HepG2 (cell line): ENCODE results near the gene LMBRD2. TPM values are rescaled to one million over a fixed set of nuclear protein-coding genes. Genes with fewer than 3 reads are reported as not detected.

Experiments
- AKAP8 ChIP-seq: sonication (generic); formaldehyde crosslinking; IDR thresholded peaks from 2 replicates; pipeline ENCODE4 v1.5.1; 2020; ENCODE audit warnings: mild to moderate bottlenecking, missing genetic modification reagents
- ATRX ChIP-seq: sonication (generic); formaldehyde crosslinking; IDR thresholded peaks from 2 replicates; pipeline ENCODE4 v1.4.0; 2020; ENCODE audit warnings: missing genetic modification reagents, borderline replicate concordance
- BORCS8-MEF2B ChIP-seq: sonication (generic); formaldehyde crosslinking; IDR thresholded peaks from 2 replicates; pipeline ENCODE4 v1.8.0; 2022; ENCODE audit warnings: mild to moderate bottlenecking, missing genetic modification reagents
- CBFB ChIP-seq: sonication (generic); formaldehyde crosslinking; IDR thresholded peaks from 2 replicates; pipeline ENCODE4 v1.4.0; 2020; ENCODE audit warnings: missing genetic modification reagents
- DNMT1 ChIP-seq: sonication (generic); formaldehyde crosslinking; IDR thresholded peaks from 2 replicates; pipeline ENCODE4 v1.5.1; 2020; ENCODE audit warnings: mild to moderate bottlenecking, missing genetic modification reagents
- FOXM1 ChIP-seq: sonication (generic); formaldehyde crosslinking; IDR thresholded peaks from 2 replicates; pipeline ENCODE4 v1.5.0; 2020; ENCODE audit warnings: missing genetic modification reagents
- GABPA ChIP-seq, 2 experiments: IDR thresholded peaks; 2 replicates each; pipeline ENCODE4 v1.6.1; 2011 to 2016; ENCODE audit warnings: low read depth in 2 of 2, low read length in 1 of 2, missing biosample characterization in 1 of 2, missing genetic modification characterization in 1 of 2
- HCFC1 ChIP-seq: fragments of 150-350 bp; IDR thresholded peaks from 2 replicates; pipeline ENCODE4 v1.6.1; 2014; ENCODE audit warnings: low read depth, low read length
- HNF4G ChIP-seq, 2 experiments: sonication (generic) in 1 of 2; formaldehyde crosslinking in 1 of 2; IDR thresholded peaks; 2 replicates each; pipeline versions ENCODE4 v1.4.0 to v1.6.1; 2011 to 2020; ENCODE audit warnings: borderline replicate concordance in 2 of 2, low read depth in 2 of 2, mild to moderate bottlenecking in 2 of 2, low read length in 1 of 2, missing genetic modification reagents in 1 of 2, moderate library complexity in 1 of 2
- HOXA9 ChIP-seq: sonication (generic); formaldehyde crosslinking; IDR thresholded peaks from 2 replicates; pipeline ENCODE4 v1.8.1; 2022; ENCODE audit warnings: missing genetic modification reagents, mild to moderate bottlenecking, moderate library complexity, borderline replicate concordance
- IRX3 ChIP-seq: sonication (generic); formaldehyde crosslinking; IDR thresholded peaks from 2 replicates; pipeline ENCODE4 v1.8.1; 2023; ENCODE audit warnings: mild to moderate bottlenecking, low read depth, missing genetic modification reagents, borderline replicate concordance
- LCORL ChIP-seq, 2 experiments: fragments of 450-650 bp in 1 of 2; sonication (generic) in 1 of 2; formaldehyde crosslinking in 1 of 2; IDR thresholded peaks; 2 replicates each; pipeline versions ENCODE4 v1.5.0 to v1.6.1; 2017 to 2020; ENCODE audit warnings: antibody characterized with exemption in 1 of 2, missing genetic modification reagents in 1 of 2
- LRRFIP1 ChIP-seq: sonication (generic); formaldehyde crosslinking; conservative IDR thresholded peaks from 2 replicates; pipeline ENCODE4 v1.4.0; 2020; ENCODE audit warnings: missing genetic modification reagents
- NR1H2 ChIP-seq: sonication (generic); formaldehyde crosslinking; IDR thresholded peaks from 2 replicates; pipeline ENCODE4 v1.8.1; 2022; ENCODE audit warnings: low read depth, missing genetic modification reagents, borderline replicate concordance
- PBX3 ChIP-seq: sonication (generic); formaldehyde crosslinking; IDR thresholded peaks from 2 replicates; pipeline ENCODE4 v1.8.1; 2023; ENCODE audit warnings: missing genetic modification reagents, inconsistent platforms, borderline replicate concordance
- POLR2A ChIP-seq, 2 experiments: IDR thresholded peaks; 2 replicates each; pipeline ENCODE4 v1.6.1; 2011; ENCODE audit warnings: low read depth in 2 of 2, low read length in 2 of 2, mild to moderate bottlenecking in 1 of 2, moderate library complexity in 1 of 2; ENCODE audit not compliant: insufficient read depth in 1 of 2
- POLR2AphosphoS2 ChIP-seq: IDR thresholded peaks from 2 replicates; pipeline ENCODE4 v1.6.1; 2011; ENCODE audit warnings: low read depth, low read length, improper control_type of control experiment
- SMC3 ChIP-seq: IDR thresholded peaks from 2 replicates; pipeline ENCODE4 v1.6.1; 2011; ENCODE audit warnings: low read length, improper control_type of control experiment
- SP140L ChIP-seq: sonication (generic); formaldehyde crosslinking; IDR thresholded peaks from 2 replicates; pipeline ENCODE4 v1.4.0; 2020; ENCODE audit warnings: missing genetic modification reagents, borderline replicate concordance
- ZNF451 ChIP-seq: sonication (generic); formaldehyde crosslinking; IDR thresholded peaks from 2 replicates; pipeline ENCODE4 v1.5.0; 2020; ENCODE audit warnings: mild to moderate bottlenecking, missing genetic modification reagents
- ZNF510 ChIP-seq: sonication (generic); formaldehyde crosslinking; IDR thresholded peaks from 2 replicates; pipeline ENCODE4 v1.4.0; 2020; ENCODE audit warnings: low read depth, mild to moderate bottlenecking, missing genetic modification reagents
- ZNF558 ChIP-seq: sonication (generic); formaldehyde crosslinking; IDR thresholded peaks from 2 replicates; pipeline ENCODE4 v1.9.0; 2022; ENCODE audit warnings: mild to moderate bottlenecking, missing genetic modification reagents, borderline replicate concordance
- ZNF569 ChIP-seq: sonication (generic); formaldehyde crosslinking; IDR thresholded peaks from 2 replicates; pipeline ENCODE4 v1.5.0; 2020; ENCODE audit warnings: mild to moderate bottlenecking, missing genetic modification reagents, moderate library complexity, borderline replicate concordance
- ZNF614 ChIP-seq: IDR thresholded peaks from 2 replicates; pipeline ENCODE4 v1.6.1; 2018; ENCODE audit warnings: missing biosample characterization, missing genetic modification reagents, inconsistent platforms, borderline replicate concordance
- ZNF737 ChIP-seq: sonication (generic); formaldehyde crosslinking; IDR thresholded peaks from 2 replicates; pipeline ENCODE4 v1.5.0; 2020; ENCODE audit warnings: missing genetic modification reagents, mild to moderate bottlenecking, borderline replicate concordance
- ZNF766 ChIP-seq: sonication (generic); formaldehyde crosslinking; IDR thresholded peaks from 2 replicates; pipeline ENCODE4 v1.5.0; 2020; ENCODE audit warnings: missing genetic modification reagents, borderline replicate concordance
- ZNF772 ChIP-seq: sonication (generic); formaldehyde crosslinking; IDR thresholded peaks from 2 replicates; pipeline ENCODE4 v1.5.0; 2020; ENCODE audit warnings: mild to moderate bottlenecking, missing genetic modification reagents
- polyA plus RNA-seq, 8 experiments: library from polyadenylated mRNA; depleted of rRNA in 3 of 8; stranded (reverse) in 7 of 8; unstranded in 1 of 8; fragments of >200 nt; fragmentation: Illumina TruSeq in 4 of 8; extraction: Trizol in 4 of 8; gene quantifications; 2 replicates each; pipeline versions ENCODE4 v1.2.1 to v1.2.3, GENCODE V29; 2011 to 2016; ENCODE audit warnings: low read depth in 4 of 8, missing spikeins in 1 of 8, mixed read lengths in 1 of 8; ENCODE audit not compliant: insufficient read depth in 1 of 8
- total RNA-seq, 5 experiments: library from RNA; depleted of rRNA; stranded (reverse); fragments of >200 nt; fragmentation: Illumina TruSeq; extraction: Trizol; gene quantifications; 2 replicates each; pipeline ENCODE4 v1.2.3, GENCODE V29; 2016; ENCODE audit warnings: low read depth in 1 of 5

The LMBRD2 gene
- total and polyA plus RNA-seq, 2 of the 13 experiments (the other 11 are each of a cell fraction or from before 2014, with no cell fraction given): 2.0 to 4.7 TPM

GRCh38 chr5:36180556-36181350 lies 29.1 kb upstream of the LMBRD2 start (continued):
- TF ChIP-seq ZNF737 (CRISPR knock-in tag) (no peak), ZNF766 (no peak), ZNF558 (CRISPR knock-in tag) (no peak), GABPA (IDR thresholded peaks at IDR 0.05; ENCODE audit: low read depth, low read length) (no peak), GABPA (CRISPR knock-in tag; IDR thresholded peaks at IDR 0.05; ENCODE audit: low read depth) (no peak), PBX3 (no peak), POLR2AphosphoS2 (no peak), SP140L (CRISPR knock-in tag) (no peak), CBFB (no peak), DNMT1 (CRISPR knock-in tag) (no peak), NR1H2 (CRISPR knock-in tag) (no peak), SMC3 (no peak), AKAP8 (CRISPR knock-in tag) (no peak), BORCS8-MEF2B (no peak), ZNF614 (CRISPR knock-in tag) (peak; percentile 98), ZNF451 (CRISPR knock-in tag) (no peak), ATRX (CRISPR knock-in tag) (no peak), FOXM1 (CRISPR knock-in tag) (no peak), ZNF772 (CRISPR knock-in tag) (no peak), HNF4G (IDR thresholded peaks at IDR 0.05; ENCODE audit: borderline replicate concordance, low read depth, low read length) (peak; percentile 93), HNF4G (CRISPR knock-in tag; IDR thresholded peaks at IDR 0.05; ENCODE audit: borderline replicate concordance, low read depth) (0 out of 2 replicates have a peak, but pooled peaks have one; percentile 53), LRRFIP1 (CRISPR knock-in tag) (no peak), HOXA9 (CRISPR knock-in tag) (no peak), LCORL (IDR thresholded peaks at IDR 0.05) (peak; percentile 99), LCORL (CRISPR knock-in tag; IDR thresholded peaks at IDR 0.05) (peak; percentile 92), ZNF510 (CRISPR knock-in tag) (no peak), ZNF569 (CRISPR knock-in tag) (no peak; the same call in 1 of the 2 replicates), IRX3 (CRISPR knock-in tag) (no peak), HCFC1 (no peak), POLR2A (IDR thresholded peaks at IDR 0.05; ENCODE audit: insufficient read depth in 1 of 2, low read depth in 2 of 2, low read length in 2 of 2) (no peak)
